Stomach (tissue), 9 donors: ENCODE measurements around the gene SND1. TPM values are rescaled to one million over a fixed set of nuclear protein-coding genes. Genes with fewer than 3 reads are reported as not detected.

Experiments used
- DNase-seq, 2 donors: peaks; one replicate each; pipeline versions ENCODE4 v3.0.0 to v3.0.0-alpha.2; 2013 to 2019
- H3K27ac ChIP-seq, 5 donors: fragments of 200-600 bp in 4 of 5; sonication (generic) in 4 of 5; one replicate each; pipeline ENCODE4 v1.5.1; 2013 to 2019; ENCODE audit warnings: mild to moderate bottlenecking in 1 of 5, moderate library complexity in 1 of 5
- H3K27me3 ChIP-seq, 3 donors: fragments of 200-600 bp; sonication (generic); one replicate each; pipeline ENCODE4 v1.5.1; 2017 to 2019; ENCODE audit warnings: mixed run types in 1 of 3
- H3K36me3 ChIP-seq, 4 donors: fragments of 200-600 bp; sonication (generic); 1 replicate in 3 of 4; 2 replicates in 1 of 4; pipeline ENCODE4 v1.5.1; 2016 to 2019
- H3K4me1 ChIP-seq, 4 donors: fragments of 200-600 bp; sonication (generic); one replicate each; pipeline ENCODE4 v1.5.1; 2016 to 2019
- H3K4me3 ChIP-seq, 4 donors: fragments of 200-600 bp; sonication (generic) in 3 of 4; one replicate each; pipeline ENCODE4 v1.5.1; 2016 to 2019; ENCODE audit warnings: mild to moderate bottlenecking in 1 of 4
- H3K9me3 ChIP-seq, 4 donors: fragments of 200-600 bp; sonication (generic); one replicate each; pipeline ENCODE4 v1.5.1; 2016 to 2019
- CTCF ChIP-seq, 7 experiments: fragments of 450-650 bp in 4 of 7; fragments of 200-600 bp in 3 of 7; sonication (generic) in 3 of 7; IDR thresholded peaks; one replicate each; pipeline ENCODE4 v1.5.1; 2016 to 2019; ENCODE audit warnings: antibody characterized with exemption in 7 of 7, control low read depth in 2 of 7, mild to moderate bottlenecking in 1 of 7
- EP300 ChIP-seq: sonication (generic); formaldehyde crosslinking; IDR thresholded peaks from one replicate; pipeline ENCODE4 v1.6.1; 2017; ENCODE audit warnings: antibody characterized with exemption
- POLR2A ChIP-seq, 4 donors: fragments of 450-650 bp; IDR thresholded peaks; one replicate each; pipeline ENCODE4 v1.6.1; 2016; ENCODE audit warnings: antibody characterized with exemption in 4 of 4, control low read depth in 2 of 4, mild to moderate bottlenecking in 1 of 4, moderate library complexity in 1 of 4
- POLR2AphosphoS5 ChIP-seq, 3 donors: sonication (generic); formaldehyde crosslinking; IDR thresholded peaks; one replicate each; pipeline ENCODE4 v1.6.1; 2016; ENCODE audit warnings: antibody characterized with exemption in 3 of 3
- WGBS, 5 donors: extraction: QIAGEN DNeasy Blood & Tissue Kit in 3 of 5; methylation state at CpG; one replicate each; pipeline versions ENCODE4 v1.1.5 to v1.1.7; 2013 to 2018; 5-methylcytosine and 5-hydroxymethylcytosine counted together
- intact Hi-C: fragments of 100-400 bp; cut with DNase I; formaldehyde crosslinking; loops from one replicate; pipeline ENCODE4 v1.15.1; 2023; ENCODE audit warnings: low total_unique reads
- polyA plus RNA-seq, 3 donors: library from polyadenylated mRNA; stranded (reverse); fragments of 200-250 nt; gene quantifications; one replicate each; pipeline ENCODE4 v1.2.3, GENCODE V29; 2013
- total RNA-seq, 5 donors: library from RNA; depleted of rRNA; stranded (reverse); fragments of >200 nt; gene quantifications; one replicate each; pipeline versions ENCODE4 v1.1.0 to v1.2.3, GENCODE V29; 2014 to 2016
- donor health status: healthy with polysubstance abuse.
- donor health status: Bipolar disorder and iron deficiency.
- donor health status: healthy.

The SND1 gene
- total and polyA plus RNA-seq, 8 donors = 63.3 to 799 (median 126) TPM

GRCh38 chr7:128067983-128068382 lies 416.0 kb downstream of the SND1 start:
- no peaks in the 10 kb centered on the region for H3K27me3 ChIP-seq
- DNase-seq = no peak
- no peak overlapping the region for H3K4me3 ChIP-seq
- TF ChIP-seq POLR2A (IDR thresholded peaks at IDR 0.05) = no peak
- no peak for TF ChIP-seq EP300
- TF ChIP-seq POLR2AphosphoS5 (IDR thresholded peaks at IDR 0.05) = no peak
- no peak for TF ChIP-seq CTCF (IDR thresholded peaks at IDR 0.05)
- H3K4me1 ChIP-seq = no peaks in the 10 kb centered on the region
- no peak overlapping the region for H3K27ac ChIP-seq
- intact Hi-C loops = no loop called here
- peaks cover 0 to 33% (median 22%) of the 10 kb centered on the region in 4 donors for H3K36me3 ChIP-seq
- H3K9me3 ChIP-seq = no peaks in the 10 kb centered on the region
- WGBS, 5 donors = 84 to 88% (median 85%) methylated on average over 5 of the region's 5 CpGs

DNA sequence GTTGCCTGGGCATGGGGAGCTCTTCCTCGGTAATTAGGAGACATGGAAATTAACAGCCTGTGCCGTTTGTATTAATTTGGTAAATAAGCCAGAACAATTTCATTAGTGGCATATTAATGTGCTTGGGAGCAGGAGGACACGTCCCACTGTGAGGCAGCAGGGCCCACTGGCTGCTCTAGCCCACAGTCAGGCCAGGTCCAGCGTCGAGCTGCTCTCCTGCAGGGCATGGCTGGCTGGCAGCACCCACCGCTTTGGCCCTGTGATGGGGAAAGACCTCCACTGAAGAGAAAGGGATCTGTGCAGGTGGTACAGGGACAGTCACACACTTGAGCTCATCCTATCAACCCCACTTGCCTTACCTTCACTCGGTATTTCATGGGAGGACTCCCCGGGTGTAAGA lies 416.8 kb downstream of the SND1 start:
- Histone ChIP-seq H3K4me1 (no peaks in the 10 kb centered on the region), H3K27me3 (no peaks in the 10 kb centered on the region), H3K4me3 (no peak overlapping the region), H3K9me3 (no peaks in the 10 kb centered on the region), H3K27ac (no peak overlapping the region), H3K36me3 (peaks cover 0 to 36% (median 24%) of the 10 kb centered on the region in 4 donors)
- WGBS, 5 donors = 93 to 97% (median 94%) methylated on average over 5 to 8 of the region's 8 CpGs
- intact Hi-C loops = no loop called here
- DNase-seq = no peak
- TF ChIP-seq POLR2A (IDR thresholded peaks at IDR 0.05) (no peak), EP300 (no peak), POLR2AphosphoS5 (IDR thresholded peaks at IDR 0.05) (no peak), CTCF (IDR thresholded peaks at IDR 0.05) (no peak)

GRCh38 chr7:128069373-128070364 lies 417.7 kb downstream of the SND1 start:
- 80 to 93% (median 91%) methylated on average over 7 to 8 of the region's 8 CpGs for WGBS, 5 donors
- Histone ChIP-seq H3K9me3 (no peaks in the 10 kb centered on the region), H3K27me3 (no peaks in the 10 kb centered on the region), H3K36me3 (peaks cover 0 to 41% (median 33%) of the 10 kb centered on the region in 4 donors), H3K4me1 (no peaks in the 10 kb centered on the region), H3K27ac (no peak overlapping the region), H3K4me3 (no peak overlapping the region)
- TF ChIP-seq POLR2A (IDR thresholded peaks at IDR 0.05) = no peak
- no peak for TF ChIP-seq EP300
- DNase-seq = no peak
- intact Hi-C loops = no loop called here

DNA sequence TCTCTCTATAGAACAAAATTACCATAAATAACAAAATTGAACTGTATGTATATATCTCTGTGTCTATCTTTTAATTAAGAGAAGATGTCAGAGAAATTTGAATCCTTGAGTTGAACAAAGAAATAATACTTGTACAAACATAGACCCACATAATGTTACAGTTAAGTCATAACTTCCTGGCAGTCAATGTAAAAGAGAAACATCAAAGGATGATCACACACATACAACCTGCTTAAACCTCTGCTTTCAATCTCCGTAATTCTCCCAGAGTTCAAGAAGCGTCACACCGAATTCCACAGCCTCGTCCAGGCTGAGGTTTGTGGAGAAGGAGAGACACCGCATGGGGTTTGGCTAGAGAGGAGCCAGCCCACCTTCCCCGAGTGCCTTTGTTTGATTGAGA lies 419.4 kb downstream of the SND1 start:
- no peak overlapping the region for H3K27ac ChIP-seq
- 92 to 96% (median 94%) methylated on average over 6 of the region's 6 CpGs for WGBS, 5 donors
- TF ChIP-seq CTCF (IDR thresholded peaks at IDR 0.05) = no peak
- no peak for TF ChIP-seq POLR2A (IDR thresholded peaks at IDR 0.05)
- TF ChIP-seq POLR2AphosphoS5 (IDR thresholded peaks at IDR 0.05) = no peak
- no peak for TF ChIP-seq EP300
- intact Hi-C loops = no loop called here
- H3K9me3 ChIP-seq = no peaks in the 10 kb centered on the region
- H3K4me3 ChIP-seq = no peak overlapping the region
- no peaks in the 10 kb centered on the region for H3K27me3 ChIP-seq
- DNase-seq = no peak
- peaks cover 0 to 47% (median 40%) of the 10 kb centered on the region in 4 donors for H3K36me3 ChIP-seq
- H3K4me1 ChIP-seq = peaks cover under 1 to 5% (median 2%) of the 10 kb centered on the region in 4 donors
